Muscle layer of duodenum (tissue), 2 donors: ENCODE measurements around the gene CMTR2.
"Not testable (repeated sequence)": the region's sequence is repeated elsewhere in the genome, so short reads cannot be mapped to it uniquely, and the experiment has no call there.

Source experiments
- H3K27ac ChIP-seq: one replicate; pipeline ENCODE4 v1.7.0; 2013; ENCODE audit warnings: mild to moderate bottlenecking, low read length
- H3K27me3 ChIP-seq: one replicate; pipeline ENCODE4 v1.7.0; 2013; ENCODE audit warnings: low read depth, mild to moderate bottlenecking, control low read depth, low read length
- H3K36me3 ChIP-seq, 2 donors: one replicate each; pipeline ENCODE4 v1.7.0; 2013; ENCODE audit warnings: low read length in 2 of 2, control low read depth in 1 of 2, mild to moderate bottlenecking in 1 of 2; ENCODE audit not compliant: insufficient read depth in 2 of 2, control insufficient read depth in 1 of 2
- H3K4me1 ChIP-seq, 2 donors: one replicate each; pipeline ENCODE4 v1.7.0; 2013; ENCODE audit warnings: low read length in 2 of 2, mild to moderate bottlenecking in 2 of 2, control low read depth in 1 of 2, moderate library complexity in 1 of 2; ENCODE audit not compliant: insufficient read depth in 2 of 2, control insufficient read depth in 1 of 2
- H3K4me3 ChIP-seq, 2 donors: one replicate each; pipeline ENCODE4 v1.7.0; 2013; ENCODE audit warnings: low read length in 2 of 2, low read depth in 1 of 2, mild to moderate bottlenecking in 1 of 2
- H3K9me3 ChIP-seq, 2 donors: one replicate each; pipeline ENCODE4 v1.7.0; 2013; ENCODE audit warnings: low read length in 2 of 2, control low read depth in 1 of 2, mild to moderate bottlenecking in 1 of 2; ENCODE audit not compliant: control insufficient read depth in 1 of 2
- donor health status: healthy.

Gene CMTR2

GRCh38 chr16:71297341-71297634 is 8.1 kb upstream of the CMTR2 start:
- Histone ChIP-seq H3K36me3 (no peaks in the 10 kb centered on the region), H3K4me1 (no peaks in the 10 kb centered on the region), H3K4me3 (no peak overlapping the region), H3K27me3 (peaks cover 5% of the 10 kb centered on the region), H3K27ac (no peak overlapping the region), H3K9me3 (no peaks in the 10 kb centered on the region)

- no peak overlapping the region for H3K27ac ChIP-seq
- H3K36me3 ChIP-seq, result no peaks in the 10 kb centered on the region
- H3K27me3 ChIP-seq, result peaks cover 5% of the 10 kb centered on the region
- no peak overlapping the region for H3K4me3 ChIP-seq
- no peaks in the 10 kb centered on the region for H3K9me3 ChIP-seq
- H3K4me1 ChIP-seq, result no peaks in the 10 kb centered on the region
These were observed 7.6 kb upstream of the CMTR2 start for GRCh38 chr16:71296584-71297340.

GRCh38 chr16:71295950-71296349 is 6.7 kb upstream of the CMTR2 start:
- H3K4me1 ChIP-seq, result no peaks in the 10 kb centered on the region
- peaks cover 5% of the 10 kb centered on the region for H3K27me3 ChIP-seq
- H3K27ac ChIP-seq, result no peak overlapping the region

GRCh38 chr16:71293919-71294318 is 4.7 kb upstream of the CMTR2 start:
- Histone ChIP-seq H3K4me1 (no peaks in the 10 kb centered on the region), H3K27me3 (peaks cover 5% of the 10 kb centered on the region), H3K9me3 (no peaks in the 10 kb centered on the region), H3K36me3 (no peaks in the 10 kb centered on the region), H3K27ac (no peak overlapping the region), H3K4me3 (no peak overlapping the region)

More at GRCh38 chr16:71295950-71296349, 6.7 kb upstream of the CMTR2 start:
- Histone ChIP-seq H3K9me3 (no peaks in the 10 kb centered on the region), H3K36me3 (no peaks in the 10 kb centered on the region), H3K4me3 (no peak overlapping the region)

GRCh38 chr16:71292095-71292494 is 2.9 kb upstream of the CMTR2 start:
- H3K4me1 ChIP-seq, result peaks cover 10 to 11% of the 10 kb centered on the region in 2 donors
- not testable (repeated sequence) for H3K4me3 ChIP-seq, H3K27ac ChIP-seq, H3K9me3 ChIP-seq, H3K27me3 ChIP-seq, H3K36me3 ChIP-seq

GRCh38 chr16:71289732-71290062 is 495 bp upstream of the CMTR2 start:
- no peaks in the 10 kb centered on the region for H3K9me3 ChIP-seq
- H3K4me1 ChIP-seq, result peaks cover 10 to 11% of the 10 kb centered on the region in 2 donors
- no peak overlapping the region for H3K27ac ChIP-seq
- peaks cover 5% of the 10 kb centered on the region for H3K27me3 ChIP-seq
- H3K36me3 ChIP-seq, result peaks cover 21 to 22% of the 10 kb centered on the region in 2 donors
- H3K4me3 ChIP-seq, result peak overlapping the region; percentile 15 to 90

GRCh38 chr16:71288570-71288889 is 672 bp downstream of the CMTR2 start:
- peaks cover 10 to 11% of the 10 kb centered on the region in 2 donors for H3K4me1 ChIP-seq
- H3K36me3 ChIP-seq, result peaks cover 21 to 34% of the 10 kb centered on the region in 2 donors
- peak overlapping the region; percentile 93 for H3K27ac ChIP-seq
- H3K27me3 ChIP-seq, result no peaks in the 10 kb centered on the region
- peak overlapping the region; percentile 87 to 90 for H3K4me3 ChIP-seq
- H3K9me3 ChIP-seq, result no peaks in the 10 kb centered on the region

- H3K4me3 ChIP-seq, result peak overlapping the region; percentile 87 to 90
- H3K4me1 ChIP-seq, result peaks cover 10 to 11% of the 10 kb centered on the region in 2 donors
- peak overlapping the region; percentile 93 for H3K27ac ChIP-seq
- H3K9me3 ChIP-seq, result no peaks in the 10 kb centered on the region
- peaks cover 21 to 40% of the 10 kb centered on the region in 2 donors for H3K36me3 ChIP-seq
- H3K27me3 ChIP-seq, result no peaks in the 10 kb centered on the region
These were observed 1.3 kb downstream of the CMTR2 start for GRCh38 chr16:71287911-71288310.

GRCh38 chr16:71287454-71287853 is 1.7 kb downstream of the CMTR2 start:
- Histone ChIP-seq H3K4me3 (no peak overlapping the region), H3K9me3 (no peaks in the 10 kb centered on the region), H3K36me3 (peaks cover 21 to 41% of the 10 kb centered on the region in 2 donors), H3K4me1 (peaks cover 10 to 11% of the 10 kb centered on the region in 2 donors), H3K27ac (no peak overlapping the region), H3K27me3 (no peaks in the 10 kb centered on the region)

GRCh38 chr16:71283612-71284011 is 5.6 kb downstream of the CMTR2 start:
- Histone ChIP-seq H3K9me3 (no peaks in the 10 kb centered on the region), H3K27ac (no peak overlapping the region), H3K4me3 (no peak overlapping the region), H3K36me3 (peaks cover 21 to 41% of the 10 kb centered on the region in 2 donors), H3K4me1 (peaks cover 10 to 11% of the 10 kb centered on the region in 2 donors), H3K27me3 (no peaks in the 10 kb centered on the region)

GRCh38 chr16:71282943-71283342 is 6.3 kb downstream of the CMTR2 start:
- peaks cover 21 to 41% of the 10 kb centered on the region in 2 donors for H3K36me3 ChIP-seq
- H3K27ac ChIP-seq, result no peak overlapping the region
- no peaks in the 10 kb centered on the region for H3K9me3 ChIP-seq
- peaks cover 4 to 5% of the 10 kb centered on the region in 2 donors for H3K4me1 ChIP-seq
- H3K4me3 ChIP-seq, result no peak overlapping the region
- no peaks in the 10 kb centered on the region for H3K27me3 ChIP-seq
